ENCODE results near the gene MRPL51. TPM values are rescaled to one million over a fixed set of nuclear protein-coding genes. Genes with fewer than 3 reads are reported as not detected.
A peak's percentile ranks its signal among the peaks of the same experiment; 100 is the strongest.

Gene MRPL51
- 75.1 and 93.9 TPM in 2 replicates for total RNA-seq (2014; rRNA removed; shearing (Covaris generic))
- polyA plus RNA-seq (2016; fragmentation: Nextera tagmentation; extraction: Ambion mirVana): 432 and 463 TPM in 2 replicates
- long read RNA-seq, transcript MRPL51-201 (3 exons, 1,234 nt): major isoform, 110 of 136 reads
- long read RNA-seq, transcript MRPL51-202 (3 exons, 601 nt): minor isoform, 10 of 136 reads
- long read RNA-seq, transcript MRPL51-205 (3 exons, 814 nt): minor isoform, 10 of 136 reads
- long read RNA-seq, partial matches to known transcripts: 1 of 136 reads
- long read RNA-seq, other reads (novel, unspliced or antisense): 3 of 136 reads

- Histone ChIP-seq H3F3A (replicated peaks; ENCODE audit: low read depth) (peaks cover 8% of the 10 kb centered on the region; the same call in 1 of the 2 replicates), H2AFZ (peak within 1 kb of the TSS; percentile 39; the same call in 1 of the 2 replicates), H3K4me1 (ENCODE audit: insufficient read depth) (peaks cover 27% of the 10 kb centered on the region), H4K20me1 (replicated peaks; ENCODE audit: insufficient read depth) (peaks cover 8% of the 10 kb centered on the region), H3K36me3 (ENCODE audit: insufficient read depth) (peaks cover 21% of the 10 kb centered on the region), H3K27me3 (ENCODE audit: insufficient read depth) (no peaks in the 10 kb centered on the region), H3K9me2 (ENCODE audit: insufficient read depth) (no peaks in the 10 kb centered on the region), H3K4me2 (peak within 1 kb of the TSS; percentile 88), H3K4me3 (peak within 1 kb of the TSS; percentile 70), H3K79me2 (replicated peaks; ENCODE audit: insufficient read depth) (peaks cover 49% of the 10 kb centered on the region), H3K27ac (ENCODE audit: low read depth) (peak within 1 kb of the TSS; percentile 99)
- Mint-ChIP-seq H3K9me3 (no peaks in the 10 kb centered on the region), H3K36me3 (ENCODE audit: low read depth) (peaks cover 42% of the 10 kb centered on the region), H3K4me3 (peak within 1 kb of the TSS; percentile 97), H3K4me1 (peaks cover 13% of the 10 kb centered on the region; the same call in 2 of the 3 replicates), H3K27ac (peak within 1 kb of the TSS; percentile 98), H3K27me3 (ENCODE audit: insufficient read depth, low read depth, poor library complexity) (peaks cover 6% of the 10 kb centered on the region)
- no peak for TF ChIP-seq REST (IDR thresholded peaks at IDR 0.05; ENCODE audit: unreplicated experiment)
- TF ChIP-seq ZNF114 (CRISPR knock-in tag; IDR thresholded peaks at IDR 0.05): no peak
- TF ChIP-seq EZH2 (IDR thresholded peaks at IDR 0.05; ENCODE audit: low read depth, unreplicated experiment): no peak
- no peak for TF ChIP-seq CTCF (conservative IDR thresholded peaks at IDR 0.05; ENCODE audit: low read depth in 2 of 2)
- TF ChIP-seq ETS1 (IDR thresholded peaks at IDR 0.05): peak; percentile 78
- TF ChIP-seq POLR2AphosphoS5 (IDR thresholded peaks at IDR 0.05; ENCODE audit: low read depth): peak; percentile 76
- peak; percentile 83 for TF ChIP-seq CREB1 (CRISPR knock-in tag; IDR thresholded peaks at IDR 0.05; ENCODE audit: low read depth)
- DNase-seq (ENCODE audit: low spot score): peak; percentile 99
- peak; percentile 92 for ATAC-seq
Measured at GRCh38 chr12:6492838-6493496, at the start of gene MRPL51. TSS of gene MRPL51 (minus strand) at chr12:6493262. CDS start at chr12:6493136, 126 bp downstream.
